Stomach (tissue), 9 donors: ENCODE measurements around the gene EFHC2. TPM values are rescaled to one million over a fixed set of nuclear protein-coding genes. Genes with fewer than 3 reads are reported as not detected.
"Not testable (repeated sequence)": the region's sequence is repeated elsewhere in the genome, so short reads cannot be mapped to it uniquely, and the experiment has no call there.

Source experiments
- DNase-seq, 2 donors: peaks; one replicate each; pipeline versions ENCODE4 v3.0.0 to v3.0.0-alpha.2; 2013 to 2019
- H3K27ac ChIP-seq, 5 donors: fragments of 200-600 bp in 4 of 5; sonication (generic) in 4 of 5; one replicate each; pipeline ENCODE4 v1.5.1; 2013 to 2019; ENCODE audit warnings: mild to moderate bottlenecking in 1 of 5, moderate library complexity in 1 of 5
- H3K27me3 ChIP-seq, 3 donors: fragments of 200-600 bp; sonication (generic); one replicate each; pipeline ENCODE4 v1.5.1; 2017 to 2019; ENCODE audit warnings: mixed run types in 1 of 3
- H3K36me3 ChIP-seq, 4 donors: fragments of 200-600 bp; sonication (generic); 1 replicate in 3 of 4; 2 replicates in 1 of 4; pipeline ENCODE4 v1.5.1; 2016 to 2019
- H3K4me1 ChIP-seq, 4 donors: fragments of 200-600 bp; sonication (generic); one replicate each; pipeline ENCODE4 v1.5.1; 2016 to 2019
- H3K4me3 ChIP-seq, 4 donors: fragments of 200-600 bp; sonication (generic) in 3 of 4; one replicate each; pipeline ENCODE4 v1.5.1; 2016 to 2019; ENCODE audit warnings: mild to moderate bottlenecking in 1 of 4
- H3K9me3 ChIP-seq, 4 donors: fragments of 200-600 bp; sonication (generic); one replicate each; pipeline ENCODE4 v1.5.1; 2016 to 2019
- EP300 ChIP-seq: sonication (generic); formaldehyde crosslinking; IDR thresholded peaks from one replicate; pipeline ENCODE4 v1.6.1; 2017; ENCODE audit warnings: antibody characterized with exemption
- POLR2A ChIP-seq, 4 donors: fragments of 450-650 bp; IDR thresholded peaks; one replicate each; pipeline ENCODE4 v1.6.1; 2016; ENCODE audit warnings: antibody characterized with exemption in 4 of 4, control low read depth in 2 of 4, mild to moderate bottlenecking in 1 of 4, moderate library complexity in 1 of 4
- POLR2AphosphoS5 ChIP-seq, 3 donors: sonication (generic); formaldehyde crosslinking; IDR thresholded peaks; one replicate each; pipeline ENCODE4 v1.6.1; 2016; ENCODE audit warnings: antibody characterized with exemption in 3 of 3
- WGBS, 5 donors: extraction: QIAGEN DNeasy Blood & Tissue Kit in 3 of 5; methylation state at CpG; one replicate each; pipeline versions ENCODE4 v1.1.5 to v1.1.7; 2013 to 2018; 5-methylcytosine and 5-hydroxymethylcytosine counted together
- intact Hi-C: fragments of 100-400 bp; cut with DNase I; formaldehyde crosslinking; loops from one replicate; pipeline ENCODE4 v1.15.1; 2023; ENCODE audit warnings: low total_unique reads
- polyA plus RNA-seq, 3 donors: library from polyadenylated mRNA; stranded (reverse); fragments of 200-250 nt; gene quantifications; one replicate each; pipeline ENCODE4 v1.2.3, GENCODE V29; 2013
- total RNA-seq, 5 donors: library from RNA; depleted of rRNA; stranded (reverse); fragments of >200 nt; gene quantifications; one replicate each; pipeline versions ENCODE4 v1.1.0 to v1.2.3, GENCODE V29; 2014 to 2016
- TF ChIP-seq, protein P1 (sequence below), 7 experiments: fragments of 450-650 bp in 4 of 7; fragments of 200-600 bp in 3 of 7; sonication (generic) in 3 of 7; IDR thresholded peaks; one replicate each; pipeline ENCODE4 v1.5.1; 2016 to 2019; ENCODE audit warnings: antibody characterized with exemption in 7 of 7, control low read depth in 2 of 7, mild to moderate bottlenecking in 1 of 7
- donor health status: healthy with polysubstance abuse.
- donor health status: Bipolar disorder and iron deficiency.
- donor health status: healthy.

Gene EFHC2
- total and polyA plus RNA-seq, 8 donors: 0.37 to 10.0 (median 1.5) TPM; not detected in 1

DNA sequence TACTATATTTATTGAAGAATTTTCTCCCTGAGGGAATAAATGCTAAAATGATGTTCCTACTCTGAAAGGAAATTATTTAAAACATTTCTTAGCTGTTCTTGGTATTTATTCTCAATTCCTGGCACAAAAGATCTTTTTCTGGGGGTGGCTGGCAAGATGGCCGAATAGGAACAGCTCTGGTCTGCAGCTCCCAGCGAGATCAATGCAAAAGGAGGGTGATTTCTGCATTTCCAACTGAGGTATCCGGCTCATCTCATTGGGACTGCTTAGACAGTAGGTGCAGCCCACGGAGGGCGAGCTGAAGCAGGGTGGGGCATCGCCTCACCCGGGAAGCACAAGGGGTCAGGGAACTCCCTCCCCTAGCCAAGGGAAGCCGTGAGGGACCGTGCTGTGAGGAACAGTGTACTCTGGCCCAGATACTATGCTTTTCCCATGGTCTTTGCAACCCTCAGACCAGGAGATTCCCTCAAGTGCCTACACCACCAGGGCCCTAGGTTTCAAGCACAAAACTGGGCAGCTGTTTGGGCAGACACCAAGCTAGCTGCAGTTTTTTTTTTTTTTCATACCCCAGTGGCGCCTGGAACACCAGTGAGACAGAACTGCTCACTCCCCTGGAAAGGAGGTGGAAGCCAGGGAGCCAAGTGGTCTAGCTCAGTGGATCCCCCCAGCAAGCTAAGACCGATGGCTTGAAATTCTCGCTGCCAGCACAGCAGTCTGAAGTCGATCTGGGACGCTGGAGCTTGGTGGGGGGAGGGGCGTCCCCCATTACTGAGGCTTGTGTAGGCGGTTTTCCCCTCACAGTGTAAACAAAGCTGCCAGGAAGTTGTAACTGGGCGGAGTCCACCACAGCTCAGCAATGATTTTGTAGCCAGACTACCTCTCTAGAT, 90.5 kb downstream of the EFHC2 start:
- H3K4me3 ChIP-seq: peak overlapping the region; percentile 11 to 35 (median 20)
- WGBS, 5 donors: 29 to 53% (median 40%) methylated on average over 7 to 17 of the region's 17 CpGs
- peak in 1 of 3 donors; percentile 21 for TF ChIP-seq POLR2AphosphoS5 (IDR thresholded peaks at IDR 0.05)
- H3K36me3 ChIP-seq, H3K9me3 ChIP-seq, H3K27me3 ChIP-seq, intact Hi-C loops: not testable (repeated sequence)
- peak overlapping the region in 3 of 5 donors; percentile 54 to 63 (median 62) for H3K27ac ChIP-seq
- H3K4me1 ChIP-seq: peaks cover 0 to 14% (median 9%) of the 10 kb centered on the region in 4 donors
- DNase-seq: peak; percentile 61 to 85

DNA sequence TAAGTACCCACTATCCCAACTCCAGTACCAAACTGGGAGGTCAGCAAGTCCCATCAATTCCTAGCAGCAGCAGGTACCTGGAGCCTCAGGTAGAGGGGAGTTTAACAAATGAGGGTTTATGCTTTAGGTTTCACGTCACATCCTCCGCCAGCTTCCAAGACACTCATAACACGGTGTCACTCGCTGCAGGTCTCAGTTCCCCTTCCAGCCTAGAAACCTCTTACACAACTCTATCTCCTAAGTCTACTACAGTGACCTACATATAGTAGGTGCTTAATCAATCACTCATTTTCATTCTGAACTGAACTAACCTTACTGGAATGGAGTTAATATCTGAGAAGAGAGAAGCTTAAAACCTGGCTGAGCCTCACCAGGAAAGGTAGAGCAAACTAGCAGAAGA, 96.0 kb downstream of the EFHC2 start:
- no peaks in the 10 kb centered on the region for H3K9me3 ChIP-seq
- H3K4me1 ChIP-seq: no peaks in the 10 kb centered on the region
- intact Hi-C loops: loop anchor here (5.0 kb wide), 1 partner anchor 285 kb away; no protein-coding TSS in a partner anchor
- H3K27me3 ChIP-seq: no peaks in the 10 kb centered on the region
- TF ChIP-seq EP300: no peak
- TF ChIP-seq POLR2AphosphoS5 (IDR thresholded peaks at IDR 0.05): no peak
- TF ChIP-seq, protein P1, sequence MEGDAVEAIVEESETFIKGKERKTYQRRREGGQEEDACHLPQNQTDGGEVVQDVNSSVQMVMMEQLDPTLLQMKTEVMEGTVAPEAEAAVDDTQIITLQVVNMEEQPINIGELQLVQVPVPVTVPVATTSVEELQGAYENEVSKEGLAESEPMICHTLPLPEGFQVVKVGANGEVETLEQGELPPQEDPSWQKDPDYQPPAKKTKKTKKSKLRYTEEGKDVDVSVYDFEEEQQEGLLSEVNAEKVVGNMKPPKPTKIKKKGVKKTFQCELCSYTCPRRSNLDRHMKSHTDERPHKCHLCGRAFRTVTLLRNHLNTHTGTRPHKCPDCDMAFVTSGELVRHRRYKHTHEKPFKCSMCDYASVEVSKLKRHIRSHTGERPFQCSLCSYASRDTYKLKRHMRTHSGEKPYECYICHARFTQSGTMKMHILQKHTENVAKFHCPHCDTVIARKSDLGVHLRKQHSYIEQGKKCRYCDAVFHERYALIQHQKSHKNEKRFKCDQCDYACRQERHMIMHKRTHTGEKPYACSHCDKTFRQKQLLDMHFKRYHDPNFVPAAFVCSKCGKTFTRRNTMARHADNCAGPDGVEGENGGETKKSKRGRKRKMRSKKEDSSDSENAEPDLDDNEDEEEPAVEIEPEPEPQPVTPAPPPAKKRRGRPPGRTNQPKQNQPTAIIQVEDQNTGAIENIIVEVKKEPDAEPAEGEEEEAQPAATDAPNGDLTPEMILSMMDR (IDR thresholded peaks at IDR 0.05): no peak
- TF ChIP-seq POLR2A (IDR thresholded peaks at IDR 0.05): no peak
- no peaks in the 10 kb centered on the region for H3K36me3 ChIP-seq
- H3K27ac ChIP-seq: no peak overlapping the region
- WGBS, 5 donors: 73 to 93% (median 86%) methylated on average over 4 of the region's 4 CpGs
- no peak for DNase-seq
- no peak overlapping the region for H3K4me3 ChIP-seq

DNA sequence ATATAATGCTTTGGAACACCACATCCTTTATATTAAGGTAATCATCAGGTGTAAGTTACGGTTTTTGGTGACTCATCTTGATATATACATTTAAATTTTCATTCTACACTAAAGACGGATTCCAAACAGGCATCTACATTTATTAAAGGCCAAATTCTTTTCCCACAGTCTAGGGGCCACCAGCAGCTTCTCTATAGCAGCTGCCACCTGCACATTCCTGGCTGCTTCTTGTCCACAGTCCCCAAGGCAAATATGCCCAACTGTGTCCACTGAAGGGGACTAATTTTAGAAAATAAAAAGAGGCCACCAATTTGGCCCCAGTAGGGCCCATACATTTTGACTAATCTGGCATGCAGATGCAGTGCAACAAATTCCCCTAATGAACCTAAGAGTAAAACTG, 96.6 kb downstream of the EFHC2 start:
- Histone ChIP-seq H3K27me3 (no peaks in the 10 kb centered on the region), H3K9me3 (no peaks in the 10 kb centered on the region), H3K4me1 (no peaks in the 10 kb centered on the region), H3K36me3 (no peaks in the 10 kb centered on the region), H3K4me3 (no peak overlapping the region), H3K27ac (no peak overlapping the region)
- no peak for DNase-seq
- WGBS, 5 donors: 82 to 92% (median 89%) methylated on average over 2 of the region's 2 CpGs
- intact Hi-C loops: loop anchor here (5.0 kb wide), 1 partner anchor 285 kb away; no protein-coding TSS in a partner anchor
- TF ChIP-seq, protein P1 (IDR thresholded peaks at IDR 0.05): no peak
- no peak for TF ChIP-seq EP300
- no peak for TF ChIP-seq POLR2A (IDR thresholded peaks at IDR 0.05)
- no peak for TF ChIP-seq POLR2AphosphoS5 (IDR thresholded peaks at IDR 0.05)

DNA sequence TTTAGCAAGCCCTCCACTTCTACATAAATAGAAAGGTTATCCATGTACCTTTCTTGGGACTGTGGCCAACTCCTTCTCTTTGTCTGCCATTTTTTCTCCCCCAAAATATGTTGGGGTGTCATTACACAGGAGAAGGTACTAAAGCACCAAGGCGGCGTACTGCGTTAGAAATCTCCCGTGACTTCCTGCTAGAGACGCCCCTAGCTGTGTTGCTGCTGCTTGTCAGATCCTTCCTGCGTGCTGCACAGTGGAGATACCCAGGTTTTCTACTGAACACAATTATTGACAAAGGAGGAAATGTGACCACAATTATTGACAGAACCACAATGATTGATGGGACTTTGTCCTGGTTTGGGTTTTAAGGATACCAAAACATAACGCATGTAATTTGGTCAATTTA, 97.7 kb downstream of the EFHC2 start:
- Histone ChIP-seq H3K27me3 (no peaks in the 10 kb centered on the region), H3K4me1 (no peaks in the 10 kb centered on the region), H3K9me3 (no peaks in the 10 kb centered on the region), H3K4me3 (no peak overlapping the region), H3K27ac (no peak overlapping the region), H3K36me3 (no peaks in the 10 kb centered on the region)
- intact Hi-C loops: loop anchor here (5.0 kb wide), 1 partner anchor 283 kb away; no protein-coding TSS in a partner anchor
- no peak for TF ChIP-seq POLR2AphosphoS5 (IDR thresholded peaks at IDR 0.05)
- TF ChIP-seq, protein P1 (IDR thresholded peaks at IDR 0.05): no peak
- WGBS, 5 donors: 79 to 90% (median 82%) methylated on average over 6 to 7 of the region's 7 CpGs
- DNase-seq: no peak

DNA sequence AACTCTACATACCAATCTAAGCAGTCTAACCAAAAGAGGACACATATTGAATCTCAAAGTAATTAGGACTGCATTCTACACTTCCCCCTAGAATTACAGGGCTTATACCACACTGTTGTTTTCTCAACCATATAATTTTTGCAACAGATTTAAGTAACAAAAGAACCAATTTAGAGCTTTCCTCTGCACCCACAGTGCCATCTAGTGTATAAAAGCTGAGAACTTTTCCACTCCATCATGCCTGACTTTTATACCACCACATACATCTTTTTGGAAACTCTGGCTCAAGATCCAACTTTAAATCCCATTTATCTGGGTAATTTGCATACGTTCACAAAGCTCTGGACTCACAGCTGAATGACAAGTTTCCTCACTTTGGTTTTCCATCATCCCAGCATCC, 99.5 kb downstream of the EFHC2 start:
- Histone ChIP-seq H3K27ac (no peak overlapping the region), H3K4me1 (no peaks in the 10 kb centered on the region), H3K36me3 (no peaks in the 10 kb centered on the region), H3K27me3 (no peaks in the 10 kb centered on the region), H3K4me3 (no peak overlapping the region), H3K9me3 (no peaks in the 10 kb centered on the region)
- DNase-seq: peak in 1 of 2 donors; percentile 49
- intact Hi-C loops: no loop called here
- TF ChIP-seq, protein P1 (IDR thresholded peaks at IDR 0.05): peak in 4 of 7 experiments; percentile 13 to 53 (median 30)
- TF ChIP-seq POLR2AphosphoS5 (IDR thresholded peaks at IDR 0.05) (no peak), POLR2A (IDR thresholded peaks at IDR 0.05) (no peak), EP300 (no peak)
- 10 to 30% (median 25%) methylated on average over 1 of the region's 1 CpG; no CpG with 5 or more reads in 1 of the 5 donors for WGBS, 5 donors
